Heart right ventricle (tissue), 16 donors: ENCODE results near the gene OR1I1. TPM values are rescaled to one million over a fixed set of nuclear protein-coding genes. Genes with fewer than 3 reads are reported as not detected.

Source experiments
- ATAC-seq, 8 donors: fragments of 200-7000 bp; cut with Tn5 transposase; one replicate each; pipeline ENCODE4 v1.9.1; 2020; ENCODE audit warnings: mild to moderate bottlenecking in 8 of 8, moderate library complexity in 8 of 8, moderate number of reproducible peaks in 1 of 8
- DNase-seq, 2 donors: peaks; one replicate each; pipeline ENCODE4 v3.0.0-alpha.2; 2020
- H3K27ac ChIP-seq, 10 donors: fragments of 200-600 bp; sonication (generic) in 2 of 10; one replicate each; pipeline versions ENCODE4 v1.5.0 to v1.8.0; 2020 to 2022; ENCODE audit warnings: mild to moderate bottlenecking in 3 of 10
- H3K27me3 ChIP-seq, 7 donors: fragments of 200-600 bp; one replicate each; pipeline ENCODE4 v1.8.0; 2021 to 2022; ENCODE audit warnings: mild to moderate bottlenecking in 2 of 7
- H3K36me3 ChIP-seq, 9 donors: fragments of 200-600 bp; sonication (generic) in 1 of 9; one replicate each; pipeline versions ENCODE4 v1.5.0 to v1.8.0; 2020 to 2022; ENCODE audit warnings: mild to moderate bottlenecking in 2 of 9
- H3K4me1 ChIP-seq, 9 donors: fragments of 200-600 bp; sonication (generic) in 1 of 9; one replicate each; pipeline versions ENCODE4 v1.5.0 to v1.8.0; 2020 to 2022; ENCODE audit warnings: mild to moderate bottlenecking in 4 of 9
- H3K4me3 ChIP-seq, 10 donors: fragments of 200-600 bp; sonication (generic) in 2 of 10; one replicate each; pipeline versions ENCODE4 v1.5.0 to v1.8.0; 2020 to 2022; ENCODE audit warnings: mild to moderate bottlenecking in 7 of 10, moderate library complexity in 2 of 10
- H3K9me3 ChIP-seq, 11 donors: fragments of 200-600 bp in 10 of 11; sonication (generic) in 2 of 11; one replicate each; pipeline versions ENCODE4 v1.5.0 to v1.8.0; 2013 to 2022; ENCODE audit warnings: mild to moderate bottlenecking in 2 of 11, control low read depth in 1 of 11, moderate library complexity in 1 of 11
- WGBS, 2 donors: extraction: QIAGEN DNeasy Blood & Tissue Kit; methylation state at CpG; one replicate each; pipeline ENCODE4 v1.1.7; 2013; ENCODE audit warnings: inconsistent platforms in 1 of 2; 5-methylcytosine and 5-hydroxymethylcytosine counted together
- intact Hi-C, 10 donors: fragments of 100-400 bp; cut with DNase I; formaldehyde crosslinking; loops; one replicate each; pipeline versions ENCODE4 v1.11.1 to v1.14.2; 2022
- long read RNA-seq, 3 donors: library from polyadenylated mRNA; unstranded; transcript quantifications; one replicate each; pipeline ENCODE4 v2.0.0, GENCODE V29; 2020 to 2021
- polyA plus RNA-seq, 2 donors: library from polyadenylated mRNA; stranded (reverse); fragments of 200-250 nt; gene quantifications; one replicate each; pipeline ENCODE4 v1.2.3, GENCODE V29; 2013
- total RNA-seq, 10 donors: library from RNA; stranded (reverse); fragmentation: NEBNext Ultra II Directional in 3 of 10; extraction: Animal tissue kit (Norgen Biotek cat#: 25700) in 3 of 10; gene quantifications; one replicate each; pipeline versions ENCODE4 v1.2.1 to v1.2.4, GENCODE V29; 2021 to 2023
- TF ChIP-seq, protein P1 (sequence below), 9 donors: fragments of 200-600 bp; sonication (generic) in 2 of 9; IDR thresholded peaks; one replicate each; pipeline versions ENCODE4 v1.5.0 to v1.8.0; 2021 to 2022; ENCODE audit warnings: antibody characterized with exemption in 9 of 9, mild to moderate bottlenecking in 5 of 9, moderate library complexity in 1 of 9
- donor health status: Arrhythmogenic right ventricular cardiomyopathy.
- donor health status: ischemic (EF 13 %, LVEDD 7.1; RV severe dilation, severe dysfunction).
- donor health status: healthy with polysubstance abuse.
- donor health status: DM: no; HTN: yes; CAD: no.
- donor health status: DM: no; HTN: no; CAD: no.
- donor health status: ischemic (EF 25% LVEDD 6.9; RV normal size, moderate dysfunction).
- donor health status: ischemic (EF 25% LVEDD 5.7; RV mildly dilated, moderate dysfunction).
- donor health status: healthy.
- donor health status: DM: yes; HTN: yes; CAD: no.
- donor health status: Ischemic cardiomyopathy.
- donor health status: ischemic (EF 35%, LVEDD 5.7; RV mildly dilated, moderate dysfunction).
- donor health status: nonischemic (EF 11% LVEDD 7.7; RV severe dilation, severe dysfunction).
- donor health status: DM: yes; HTN: yes; CAD: no.
- donor health status: PGD.
- donor health status: ischemic (EF 29% LVEDD 5.4; RV normal size, mild dysfunction).
- donor health status: nonischemic (EF 23%, LVEDD 6.1; RV moderate dilation, normal function).

Gene OR1I1
- not detected for total RNA-seq
- not detected for polyA plus RNA-seq
- long read RNA-seq, donor 1, result 0 reads
- long read RNA-seq, donor 2, result 0 reads
- long read RNA-seq, donor 3, result 0 reads

DNA sequence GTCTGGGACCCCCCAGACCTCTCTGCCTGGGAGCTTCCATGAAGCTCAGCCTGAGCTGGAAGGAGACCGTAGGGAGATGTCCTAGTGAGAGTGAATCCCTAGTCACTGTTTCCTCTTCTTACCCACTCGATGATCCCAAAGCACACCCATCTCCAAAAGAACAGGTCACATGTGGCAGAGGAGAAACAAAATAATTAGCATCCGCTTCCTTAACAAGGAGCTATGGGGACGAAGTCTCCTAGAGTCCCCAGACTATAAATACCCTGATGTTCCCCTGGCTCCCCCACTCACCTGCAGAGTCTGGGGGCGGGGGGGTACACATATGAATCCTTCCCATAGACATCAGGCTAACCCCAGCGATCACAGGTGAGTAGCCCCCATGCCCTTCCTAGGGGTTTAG, at the start of gene OR1I1:
Gene OR1I1 (plus strand): TSS at position 301 of the 400 bp plus-strand sequence. CDS start 4,855 bp downstream, outside the sequence.
- no peak within 1 kb of the TSS for H3K4me3 ChIP-seq
- no peak within 1 kb of the TSS for H3K27ac ChIP-seq
- intact Hi-C loops, result no loop called here
- ATAC-seq (no peak), DNase-seq (no peak)
- H3K27me3 ChIP-seq, result peaks cover 0 to 77% (median 61%) of the 10 kb centered on the region in 7 donors
- H3K36me3 ChIP-seq, result no peaks in the 10 kb centered on the region
- H3K9me3 ChIP-seq, result no peaks in the 10 kb centered on the region
- H3K4me1 ChIP-seq, result no peaks in the 10 kb centered on the region
- TF ChIP-seq, protein P1, sequence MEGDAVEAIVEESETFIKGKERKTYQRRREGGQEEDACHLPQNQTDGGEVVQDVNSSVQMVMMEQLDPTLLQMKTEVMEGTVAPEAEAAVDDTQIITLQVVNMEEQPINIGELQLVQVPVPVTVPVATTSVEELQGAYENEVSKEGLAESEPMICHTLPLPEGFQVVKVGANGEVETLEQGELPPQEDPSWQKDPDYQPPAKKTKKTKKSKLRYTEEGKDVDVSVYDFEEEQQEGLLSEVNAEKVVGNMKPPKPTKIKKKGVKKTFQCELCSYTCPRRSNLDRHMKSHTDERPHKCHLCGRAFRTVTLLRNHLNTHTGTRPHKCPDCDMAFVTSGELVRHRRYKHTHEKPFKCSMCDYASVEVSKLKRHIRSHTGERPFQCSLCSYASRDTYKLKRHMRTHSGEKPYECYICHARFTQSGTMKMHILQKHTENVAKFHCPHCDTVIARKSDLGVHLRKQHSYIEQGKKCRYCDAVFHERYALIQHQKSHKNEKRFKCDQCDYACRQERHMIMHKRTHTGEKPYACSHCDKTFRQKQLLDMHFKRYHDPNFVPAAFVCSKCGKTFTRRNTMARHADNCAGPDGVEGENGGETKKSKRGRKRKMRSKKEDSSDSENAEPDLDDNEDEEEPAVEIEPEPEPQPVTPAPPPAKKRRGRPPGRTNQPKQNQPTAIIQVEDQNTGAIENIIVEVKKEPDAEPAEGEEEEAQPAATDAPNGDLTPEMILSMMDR (IDR thresholded peaks at IDR 0.05), result no peak
- WGBS, 2 donors, result 58 to 61% methylated on average over 6 of the region's 6 CpGs

- 52 to 57% methylated on average over 1 of the region's 1 CpG for WGBS, 2 donors
- DNase-seq (no peak), ATAC-seq (no peak)
- intact Hi-C loops, result no loop called here
- H3K9me3 ChIP-seq, result peaks cover 0 to 3% (median 0%) of the 10 kb centered on the region in 11 donors
- H3K27ac ChIP-seq, result no peak overlapping the region
- H3K4me1 ChIP-seq, result no peaks in the 10 kb centered on the region
- TF ChIP-seq, protein P1 (IDR thresholded peaks at IDR 0.05), result no peak
- H3K27me3 ChIP-seq, result peaks cover 0 to 48% (median 25%) of the 10 kb centered on the region in 7 donors
- H3K36me3 ChIP-seq, result no peaks in the 10 kb centered on the region
- no peak overlapping the region for H3K4me3 ChIP-seq
Observed at GRCh38 chr19:15035795-15036311, 46.2 kb upstream of the OR1I1 start.

DNA sequence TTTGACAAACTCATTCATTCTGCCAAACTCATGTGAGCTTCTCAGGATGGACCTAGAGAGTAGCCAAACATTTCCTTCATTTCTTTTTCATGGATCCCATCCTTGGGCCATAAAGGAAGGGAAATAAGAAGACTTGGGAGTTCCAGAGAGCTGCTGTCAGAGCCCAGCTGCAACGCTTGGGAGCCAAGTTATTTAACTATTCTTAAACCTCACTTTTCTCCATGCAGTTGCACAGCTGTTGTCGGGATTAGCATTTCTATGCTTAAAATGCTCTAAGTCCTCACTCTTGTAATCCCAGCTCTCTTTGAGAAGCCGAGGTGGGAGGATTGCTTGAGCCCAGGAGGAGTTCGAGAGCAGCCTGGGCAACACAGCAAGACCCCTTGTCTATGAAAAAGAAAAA, 44.4 kb upstream of the OR1I1 start:
- TF ChIP-seq, protein P1 (IDR thresholded peaks at IDR 0.05), result no peak
- Histone ChIP-seq H3K27me3 (peaks cover 0 to 60% (median 24%) of the 10 kb centered on the region in 7 donors), H3K4me3 (no peak overlapping the region), H3K4me1 (no peaks in the 10 kb centered on the region), H3K27ac (no peak overlapping the region), H3K36me3 (no peaks in the 10 kb centered on the region), H3K9me3 (peaks cover 0 to under 1% (median 0%) of the 10 kb centered on the region in 11 donors)
- no peak for DNase-seq
- peak in 1 of 8 donors; percentile 16 for ATAC-seq
- WGBS, 2 donors, result 49 to 53% methylated on average over 4 of the region's 4 CpGs
- intact Hi-C loops, result no loop called here

GRCh38 chr19:15038294-15038693, 43.7 kb upstream of the OR1I1 start:
- TF ChIP-seq, protein P1 (IDR thresholded peaks at IDR 0.05), result no peak
- Histone ChIP-seq H3K4me1 (no peaks in the 10 kb centered on the region), H3K4me3 (no peak overlapping the region), H3K9me3 (no peaks in the 10 kb centered on the region), H3K36me3 (no peaks in the 10 kb centered on the region), H3K27ac (no peak overlapping the region), H3K27me3 (peaks cover 0 to 56% (median 24%) of the 10 kb centered on the region in 7 donors)
- DNase-seq, result no peak
- ATAC-seq, result no peak
- intact Hi-C loops, result no loop called here
- 56 to 60% methylated on average over 3 of the region's 3 CpGs for WGBS, 2 donors
